GM18505 (cell line): ENCODE data around the gene MB21D2.

Source experiments
- ATAC-seq: cut with Tn5 transposase; IDR thresholded peaks from one replicate; pipeline ENCODE4 v1.9.1; 2021; ENCODE audit not compliant: unreplicated experiment
- POLR2A ChIP-seq: IDR thresholded peaks from 4 replicates; pipeline ENCODE4 v1.6.1; 2011; ENCODE audit warnings: borderline replicate concordance; ENCODE audit not compliant: insufficient read depth, insufficient read length; ENCODE audit errors: extremely low read depth

Gene MB21D2

DNA sequence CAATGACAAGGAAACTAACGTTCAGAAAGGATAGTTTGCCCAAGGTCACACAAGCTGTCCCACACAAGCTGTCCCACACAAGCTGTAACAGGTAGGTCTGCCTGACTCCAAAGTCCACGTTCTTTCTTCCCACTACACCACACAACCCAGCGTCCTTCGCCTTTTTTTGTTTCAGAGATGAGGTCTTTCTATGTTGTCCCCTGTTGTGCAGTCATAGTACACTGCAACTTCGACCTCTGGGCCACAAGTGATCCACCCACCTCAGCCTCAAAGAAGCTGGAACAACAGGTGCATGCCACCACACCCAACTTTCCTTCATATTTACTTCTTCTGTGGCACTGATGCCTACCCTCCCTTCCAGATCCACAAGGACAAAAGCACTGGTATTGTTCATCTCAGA is 21.4 kb downstream of the MB21D2 start:
- ATAC-seq = no peak
- TF ChIP-seq POLR2A = no peak

DNA sequence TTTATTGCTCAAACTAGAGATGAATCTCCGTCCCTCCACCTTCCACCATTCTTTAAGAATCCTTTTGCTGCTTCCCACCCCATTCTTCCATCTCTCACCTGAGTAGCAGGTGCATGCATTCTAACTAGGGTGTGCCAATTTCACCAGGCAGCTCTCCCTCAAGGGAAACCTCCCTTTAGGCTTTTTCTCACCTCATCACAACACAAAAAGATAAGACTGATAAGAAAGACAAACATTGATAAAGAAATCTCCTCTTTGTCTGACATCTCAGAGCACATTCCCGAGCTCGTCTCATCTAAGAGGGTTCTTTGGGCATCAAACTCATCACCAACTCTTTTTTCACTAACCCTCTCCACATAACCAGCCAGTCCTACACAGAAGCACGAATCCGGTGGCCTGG is 23.0 kb downstream of the MB21D2 start:
- no peak for ATAC-seq
- no peak for TF ChIP-seq POLR2A

DNA sequence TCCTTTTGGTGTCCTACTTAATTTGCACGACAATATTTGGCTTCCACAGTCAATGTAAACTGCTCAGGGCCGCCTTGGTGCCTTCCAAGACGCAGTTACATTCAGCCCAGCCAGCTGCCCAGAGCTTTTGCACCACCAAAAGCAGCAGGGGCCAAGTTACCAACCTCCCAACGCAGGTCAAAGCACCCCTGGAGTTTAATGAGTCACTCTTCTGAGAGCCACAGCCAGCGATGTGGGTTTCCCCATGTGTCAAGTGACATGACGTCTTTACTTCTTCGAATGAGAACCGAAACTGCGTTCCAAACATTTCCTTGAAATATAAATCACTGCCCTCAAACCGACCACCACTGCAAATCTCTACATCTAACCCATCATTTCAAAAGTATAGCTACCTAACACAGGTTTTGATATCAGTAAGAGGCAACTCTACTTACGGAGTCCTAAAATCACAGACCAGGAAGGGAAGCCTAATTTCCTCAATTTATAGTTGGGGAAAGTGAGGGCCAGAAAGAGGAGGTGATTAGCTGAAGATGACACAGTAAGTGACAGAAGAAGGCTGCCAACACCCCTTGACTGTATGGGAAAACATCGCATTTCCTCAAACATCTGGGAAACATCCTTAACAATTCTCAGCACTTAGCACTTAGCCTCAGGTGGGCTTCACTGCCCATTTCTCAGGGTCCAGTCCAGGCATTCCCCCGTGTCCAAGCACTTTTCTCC is 24.5 kb downstream of the MB21D2 start:
- no peak for TF ChIP-seq POLR2A
- peak; percentile 93 for ATAC-seq

DNA sequence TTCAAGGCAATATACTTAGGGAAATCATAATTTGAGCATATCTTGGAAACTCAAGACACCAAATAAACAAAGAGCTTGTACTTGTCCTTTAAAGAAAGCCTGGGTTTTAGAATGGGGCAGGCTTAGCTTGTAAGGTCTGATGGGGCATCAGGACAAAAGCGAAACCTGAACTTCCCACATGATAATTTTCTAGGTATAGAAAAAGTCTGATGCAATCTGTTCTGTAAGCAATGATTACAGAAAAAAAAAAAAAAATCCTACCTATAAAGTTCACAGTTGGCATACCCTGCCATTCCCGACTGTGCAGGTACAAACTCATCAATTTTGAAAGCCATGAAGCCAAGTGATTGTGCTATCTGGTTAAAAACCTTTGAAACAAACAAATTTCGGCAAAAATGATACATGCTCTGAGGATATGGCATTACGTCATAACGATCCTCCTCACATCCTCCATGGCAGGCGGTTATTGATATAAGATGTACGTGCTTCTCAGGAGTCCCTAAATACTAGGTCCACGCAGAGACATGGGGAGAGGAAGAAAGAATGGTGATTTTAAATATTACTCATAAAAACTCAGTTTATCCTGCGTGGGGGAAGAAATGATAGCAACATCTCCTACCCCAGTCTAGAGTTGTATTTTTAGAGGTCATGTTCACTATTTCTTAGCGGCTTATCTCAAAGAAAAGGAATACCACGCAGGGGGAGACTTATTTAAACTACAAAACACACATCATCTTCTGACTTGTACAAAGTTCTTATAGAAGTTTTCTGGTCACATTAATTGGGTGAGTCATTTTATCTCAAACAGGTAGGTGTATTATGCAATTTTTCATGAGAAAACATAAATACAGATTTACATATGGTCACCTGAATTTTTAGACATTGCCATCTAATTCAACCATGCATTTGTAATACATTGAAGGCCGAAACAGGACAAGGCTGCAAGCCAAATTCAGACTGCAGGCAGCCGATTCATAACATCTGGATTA is 27.0 kb downstream of the MB21D2 start:
- TF ChIP-seq POLR2A = no peak
- no peak for ATAC-seq

DNA sequence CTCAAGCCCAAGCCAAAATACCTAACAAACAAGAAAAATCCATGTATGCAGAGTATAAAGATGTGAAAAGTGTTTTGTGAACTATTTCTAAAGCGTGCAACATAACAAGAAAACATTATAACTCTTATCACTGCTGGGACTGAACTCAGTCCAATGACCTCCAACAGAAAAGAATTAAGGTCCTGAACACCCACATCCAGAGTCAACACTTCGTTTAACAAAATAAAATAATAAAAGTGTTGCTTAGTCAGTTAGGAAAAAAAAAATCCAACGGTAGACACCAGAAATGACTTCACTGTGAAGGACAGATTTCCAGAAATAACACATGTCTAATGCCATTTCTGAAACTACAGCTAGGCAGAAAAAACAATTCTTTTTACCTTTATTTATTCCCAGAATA is 28.0 kb downstream of the MB21D2 start:
- no peak for ATAC-seq
- no peak for TF ChIP-seq POLR2A

DNA sequence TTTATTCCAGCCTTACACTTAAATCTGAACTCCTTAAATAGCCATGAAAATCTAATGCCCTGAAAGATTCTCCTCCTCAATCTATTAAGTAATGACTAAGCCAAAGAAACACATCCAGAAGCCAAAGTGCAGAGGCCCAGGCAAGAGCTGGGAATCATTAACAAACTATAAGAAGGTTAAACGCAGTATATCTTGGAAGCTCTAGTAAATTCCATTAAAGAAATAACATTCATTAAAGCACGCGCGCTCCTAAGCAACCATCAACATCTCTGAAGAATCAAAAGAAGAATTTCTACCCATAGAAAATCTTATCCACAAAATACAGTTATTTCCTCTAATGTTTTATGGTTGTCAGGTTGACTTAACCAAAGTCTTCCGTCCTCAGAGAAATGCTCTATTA is 29.5 kb downstream of the MB21D2 start:
- no peak for ATAC-seq
- TF ChIP-seq POLR2A = no peak

DNA sequence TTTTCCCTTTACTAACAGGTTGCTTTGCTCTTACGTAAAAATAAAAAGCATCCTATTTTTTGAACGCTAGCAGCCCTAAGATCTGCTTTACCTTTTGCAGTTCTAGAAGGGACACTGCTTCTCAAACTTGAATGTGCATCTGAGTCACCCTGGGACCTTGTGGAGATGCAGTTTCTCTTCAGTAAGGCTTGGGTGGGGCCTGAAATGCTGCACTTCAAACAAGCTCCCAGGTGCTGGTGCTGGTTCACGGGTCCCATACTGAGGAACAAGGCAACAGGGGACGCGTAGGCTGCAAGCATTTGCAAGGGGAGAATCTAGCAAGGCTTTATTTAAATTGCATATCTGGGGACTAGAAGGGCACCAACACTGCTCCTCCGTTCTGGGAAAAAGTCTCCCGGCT is 30.0 kb downstream of the MB21D2 start:
- no peak for ATAC-seq
- no peak for TF ChIP-seq POLR2A

DNA sequence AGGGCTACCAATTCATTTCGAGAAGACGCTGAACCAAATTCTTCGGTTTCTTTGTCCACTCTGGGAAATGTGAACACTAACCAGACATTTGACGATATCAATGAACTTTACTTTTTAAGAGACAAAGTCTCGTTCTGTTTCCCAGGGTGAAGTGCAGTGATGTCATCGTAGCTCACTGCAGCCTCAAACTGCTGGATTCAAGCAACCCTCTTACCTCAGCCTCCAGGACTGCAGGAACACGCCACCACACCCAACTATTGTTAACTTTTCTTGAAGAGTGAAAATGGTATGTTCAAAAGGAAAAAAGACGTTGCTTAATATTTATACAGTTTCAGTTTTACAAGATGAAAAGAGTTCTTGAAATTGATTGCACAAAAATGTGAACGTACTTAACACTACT is 30.6 kb downstream of the MB21D2 start:
- no peak for ATAC-seq
- no peak for TF ChIP-seq POLR2A

DNA sequence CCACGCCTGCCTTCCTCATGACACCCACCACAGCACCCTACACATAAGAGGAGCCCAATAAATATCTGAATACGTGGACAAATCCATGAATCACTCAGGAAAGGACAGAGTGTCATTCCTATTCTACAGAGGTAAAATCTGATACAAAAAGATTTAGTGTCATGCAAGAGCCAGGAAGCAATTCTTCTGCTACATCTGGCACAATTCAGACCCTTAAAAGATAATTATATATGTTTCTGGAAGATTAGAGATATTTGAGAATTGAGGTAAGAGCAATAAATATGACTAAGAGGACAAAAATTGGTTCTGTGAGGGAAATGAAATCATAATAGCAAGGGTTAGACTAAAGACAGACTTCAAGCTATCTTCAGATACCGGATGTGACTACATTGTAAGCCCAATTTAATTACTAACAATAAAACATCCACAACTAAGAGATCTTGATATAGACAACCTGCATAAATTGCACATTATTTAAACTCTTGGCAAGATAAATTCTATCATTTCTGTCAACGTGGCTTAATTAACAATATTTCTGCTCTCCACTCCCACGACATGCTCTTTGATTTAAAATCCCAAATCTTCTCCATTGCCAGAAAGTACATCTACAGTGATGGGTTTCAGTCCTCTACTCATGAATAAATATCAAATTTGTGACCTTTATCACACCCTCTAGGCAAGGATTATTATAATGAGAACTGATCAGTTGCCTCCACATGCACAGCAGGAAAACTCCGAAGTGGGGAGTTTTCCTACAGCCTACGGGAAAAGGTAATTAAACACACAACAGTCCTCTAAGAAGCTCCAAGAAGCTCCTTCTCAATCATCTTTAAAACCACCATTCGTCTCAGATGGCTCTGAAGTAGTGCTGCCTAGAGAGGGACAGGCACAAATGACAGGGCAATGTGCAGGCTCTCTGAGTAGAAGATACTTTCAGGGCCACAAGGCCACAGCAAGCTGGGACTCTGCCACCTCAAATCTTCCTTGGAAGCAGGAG is 32.6 kb downstream of the MB21D2 start:
- no peak for ATAC-seq
- TF ChIP-seq POLR2A = no peak

DNA sequence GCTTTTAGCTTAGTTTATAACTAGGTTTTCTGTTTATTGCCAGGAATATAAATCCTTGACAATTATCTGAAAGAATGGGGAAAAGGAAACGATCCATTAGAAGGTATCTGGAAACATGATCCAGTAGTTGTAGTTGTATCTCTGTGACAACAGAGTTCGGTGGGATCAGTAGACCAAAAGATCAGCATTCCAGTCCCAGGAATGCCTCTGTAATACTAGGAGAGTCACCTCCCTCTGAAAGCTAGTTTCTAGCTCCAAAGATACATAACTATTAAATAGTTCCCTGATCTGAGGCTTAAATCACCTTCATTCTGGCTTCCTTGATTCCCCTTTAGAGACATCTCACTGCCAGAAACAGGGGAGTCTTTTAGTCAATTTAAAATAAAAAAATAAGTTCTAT is 34.1 kb downstream of the MB21D2 start:
- no peak for ATAC-seq

DNA sequence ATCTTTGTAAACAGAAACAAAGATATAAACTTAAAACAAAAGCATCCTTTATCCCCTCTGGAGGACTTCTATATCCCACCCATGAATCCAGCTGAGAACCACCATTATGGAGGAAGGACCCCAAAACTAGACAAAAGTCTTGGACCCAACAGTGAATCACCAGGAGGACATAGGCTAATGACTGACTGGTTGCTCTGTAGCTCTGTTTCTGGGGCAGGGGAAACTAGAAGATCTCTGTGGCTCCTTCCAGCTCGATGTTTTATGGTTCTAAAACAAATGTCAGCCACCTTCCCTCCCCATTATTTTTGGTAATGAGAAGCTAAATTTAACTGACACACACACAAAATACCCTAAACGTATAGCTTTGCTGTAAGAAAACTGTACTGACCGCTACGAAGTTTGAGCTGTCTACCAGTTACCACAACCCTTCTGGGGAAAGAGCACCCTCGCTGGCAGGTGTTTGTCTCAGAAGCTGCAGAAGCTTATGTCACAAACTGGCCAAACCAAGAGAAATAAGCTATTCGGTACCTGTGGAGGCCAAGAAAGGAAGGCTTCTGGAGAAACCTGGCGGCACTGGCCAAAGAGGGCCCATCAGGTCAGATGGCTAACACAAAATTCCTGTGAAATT is 36.4 kb downstream of the MB21D2 start:
- no peak for ATAC-seq
- TF ChIP-seq POLR2A = no peak

More for the DNA sequence above, 34.1 kb downstream of the MB21D2 start:
- TF ChIP-seq POLR2A = no peak

DNA sequence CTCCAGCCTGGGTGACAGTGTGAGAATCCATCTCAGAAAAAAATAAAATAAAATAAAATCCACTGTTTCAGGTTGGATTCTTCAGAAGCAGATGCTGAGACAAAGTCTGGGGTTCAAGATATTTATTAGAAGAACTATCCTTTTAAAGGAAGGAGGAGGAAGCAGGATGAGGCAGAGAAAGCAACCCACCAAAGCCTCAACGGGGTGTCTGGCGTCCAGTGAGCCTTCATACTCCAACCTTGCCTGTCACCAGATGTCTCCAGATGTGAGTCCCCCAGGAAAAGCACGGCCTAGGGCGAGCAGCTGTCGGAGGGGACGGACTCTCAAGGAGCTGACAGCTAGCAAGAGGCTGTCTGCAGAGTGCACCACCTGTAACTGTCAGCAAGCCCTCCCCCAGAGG is 37.3 kb downstream of the MB21D2 start:
- no peak for ATAC-seq
- no peak for TF ChIP-seq POLR2A
